CD14-positive monocyte (primary cell): ENCODE results near the gene HMCN1. TPM values are rescaled to one million over a fixed set of nuclear protein-coding genes. Genes with fewer than 3 reads are reported as not detected.
A peak's percentile ranks its signal among the peaks of the same experiment; 100 is the strongest.

Experiments
- DNase-seq, 3 donors: peaks; one replicate each; pipeline ENCODE4 v3.0.0-alpha.2; 2011 to 2022
- H2AFZ ChIP-seq: 2 replicates; pipeline ENCODE4 v1.6.0; 2012; ENCODE audit warnings: mild to moderate bottlenecking, low read depth, low read length, inconsistent platforms; ENCODE audit not compliant: insufficient read depth, poor library complexity, severe bottlenecking
- H3K27ac ChIP-seq, 2 donors: 1 replicate in 1 of 2; 2 replicates in 1 of 2; pipeline ENCODE4 v1.5.1; 2012 to 2013; ENCODE audit warnings: low read length in 2 of 2, control low read depth in 1 of 2, inconsistent platforms in 1 of 2, low read depth in 1 of 2, mild to moderate bottlenecking in 1 of 2
- H3K27me3 ChIP-seq, 2 donors: one replicate each; pipeline versions ENCODE4 v1.6.0 to v1.6.1; 2011 to 2013; ENCODE audit warnings: low read length in 2 of 2; ENCODE audit not compliant: control insufficient read depth in 2 of 2, insufficient read depth in 2 of 2
- H3K36me3 ChIP-seq, 2 donors: replicated peaks in 1 of 2; 1 replicate in 1 of 2; 2 replicates in 1 of 2; pipeline versions ENCODE4 v1.5.1 to v1.6.1; 2012 to 2013; ENCODE audit warnings: low read length in 2 of 2, control low read depth in 1 of 2, inconsistent platforms in 1 of 2, mild to moderate bottlenecking in 1 of 2; ENCODE audit not compliant: insufficient read depth in 2 of 2, control insufficient read depth in 1 of 2
- H3K4me1 ChIP-seq, 2 donors: 1 replicate in 1 of 2; 2 replicates in 1 of 2; pipeline versions ENCODE4 v1.5.1 to v1.6.1; 2012 to 2013; ENCODE audit warnings: low read length in 2 of 2, control low read depth in 1 of 2, inconsistent platforms in 1 of 2, mild to moderate bottlenecking in 1 of 2, moderate library complexity in 1 of 2; ENCODE audit not compliant: insufficient read depth in 2 of 2, control insufficient read depth in 1 of 2
- H3K4me2 ChIP-seq: replicated peaks from 2 replicates; pipeline ENCODE3; 2012; ENCODE audit warnings: low read length, moderate library complexity, mild to moderate bottlenecking; ENCODE audit not compliant: poor library complexity, severe bottlenecking; ENCODE audit errors: extremely low read depth
- H3K4me3 ChIP-seq, 3 experiments: fragments of 200-600 bp in 1 of 3; sonication (generic) in 1 of 3; replicated peaks in 1 of 3; 1 replicate in 2 of 3; 2 replicates in 1 of 3; pipeline ENCODE4 v1.5.1; 2011 to 2013; ENCODE audit warnings: low read length in 3 of 3, mild to moderate bottlenecking in 3 of 3, control low read depth in 2 of 3, low read depth in 2 of 3, inconsistent platforms in 1 of 3, moderate library complexity in 1 of 3
- H3K79me2 ChIP-seq: 2 replicates; pipeline ENCODE4 v1.6.0; 2012; ENCODE audit warnings: mild to moderate bottlenecking, control low read depth, inconsistent platforms, low read length, moderate library complexity; ENCODE audit not compliant: insufficient read depth
- H3K9ac ChIP-seq: 2 replicates; pipeline ENCODE4 v1.6.0; 2017; ENCODE audit warnings: low read length, mild to moderate bottlenecking; ENCODE audit not compliant: insufficient read depth, poor library complexity, severe bottlenecking
- H3K9me3 ChIP-seq, 2 donors: replicated peaks in 1 of 2; 1 replicate in 1 of 2; 2 replicates in 1 of 2; pipeline versions ENCODE4 v1.5.1 to v1.6.1; 2012 to 2013; ENCODE audit warnings: low read length in 2 of 2, control low read depth in 1 of 2; ENCODE audit not compliant: control insufficient read depth in 1 of 2, insufficient read depth in 1 of 2
- H4K20me1 ChIP-seq: 2 replicates; pipeline ENCODE4 v1.6.0; 2012; ENCODE audit warnings: mild to moderate bottlenecking, low read length, control low read depth, moderate library complexity; ENCODE audit not compliant: insufficient read depth
- H3K27ac Mint-ChIP-seq, 7 donors: one replicate each; pipeline ENCODE4 v1.8.0; 2020; ENCODE audit warnings: mild to moderate bottlenecking in 7 of 7, mixed read lengths in 7 of 7, moderate library complexity in 6 of 7, inconsistent platforms in 2 of 7
- H3K27me3 Mint-ChIP-seq, 3 donors: one replicate each; pipeline ENCODE4 v1.8.0; 2021 to 2022; ENCODE audit warnings: low read depth in 3 of 3, mild to moderate bottlenecking in 3 of 3, mixed read lengths in 3 of 3, moderate library complexity in 3 of 3, inconsistent platforms in 1 of 3
- H3K36me3 Mint-ChIP-seq, 2 donors: one replicate each; pipeline ENCODE4 v1.8.0; 2020; ENCODE audit warnings: mixed read lengths in 2 of 2, inconsistent platforms in 1 of 2, mild to moderate bottlenecking in 1 of 2
- H3K4me1 Mint-ChIP-seq: one replicate; pipeline ENCODE4 v1.8.0; 2020; ENCODE audit warnings: mild to moderate bottlenecking, mixed read lengths
- H3K4me3 Mint-ChIP-seq, 2 donors: one replicate each; pipeline ENCODE4 v1.8.0; 2020; ENCODE audit warnings: mild to moderate bottlenecking in 2 of 2, mixed read lengths in 2 of 2, moderate library complexity in 1 of 2
- H3K9me3 Mint-ChIP-seq, 7 donors: one replicate each; pipeline ENCODE4 v1.8.0; 2020 to 2022; ENCODE audit warnings: mixed read lengths in 7 of 7, mild to moderate bottlenecking in 6 of 7, moderate library complexity in 6 of 7, inconsistent platforms in 2 of 7
- WGBS: methylation state at CpG from one replicate; pipeline ENCODE4 v1.1.5; 2013; ENCODE audit warnings: missing lambda C conversion rate; ENCODE audit not compliant: insufficient coverage; 5-methylcytosine and 5-hydroxymethylcytosine counted together
- intact Hi-C, 2 donors: fragments of 100-400 bp; cut with micrococcal nuclease; formaldehyde crosslinking; loops; one replicate each; pipeline versions ENCODE4 v1.15.0 to v1.15.1; 2023
- polyA plus RNA-seq, 3 donors: library from polyadenylated mRNA; depleted of rRNA in 1 of 3; unstranded in 2 of 3; stranded (reverse) in 1 of 3; fragments of 300-500 nt in 2 of 3; fragments of >200 nt in 1 of 3; fragmentation: Illumina TruSeq in 2 of 3; gene quantifications; 1 replicate in 2 of 3; 2 replicates in 1 of 3; pipeline ENCODE4 v1.2.3, GENCODE V29; 2012 to 2021
- TF ChIP-seq, protein P1 (sequence below): fragments of 200-600 bp; IDR thresholded peaks from one replicate; pipeline ENCODE4 v1.8.0; 2022; ENCODE audit warnings: antibody characterized with exemption, mild to moderate bottlenecking

Gene HMCN1
- polyA plus RNA-seq, 3 donors: not detected

DNA sequence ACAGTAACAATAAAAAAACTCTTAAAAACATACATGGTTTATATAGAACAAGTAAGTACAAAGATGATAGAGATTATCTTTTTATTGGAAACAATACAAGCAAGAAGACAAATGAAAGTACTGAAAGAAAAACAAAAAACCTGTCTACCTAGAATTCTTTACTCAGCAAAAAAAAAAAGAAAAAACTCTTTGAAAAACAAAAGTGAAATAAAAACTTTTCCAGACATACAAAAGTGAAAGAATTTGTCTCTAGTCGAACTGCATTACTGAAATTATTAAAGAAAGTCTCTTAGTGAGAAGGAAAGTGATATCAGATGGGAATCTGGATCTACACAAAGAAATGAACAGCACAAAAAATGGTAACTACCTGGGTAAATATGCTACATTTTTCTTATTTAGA is 2.7 kb upstream of the HMCN1 start:
- H3K9ac ChIP-seq: no peak overlapping the region
- intact Hi-C loops: no loop called here
- Mint-ChIP-seq H3K4me3 (no peak overlapping the region), H3K36me3 (no peaks in the 10 kb centered on the region), H3K9me3 (peaks cover 9 to 25% (median 9%) of the 10 kb centered on the region in 7 donors), H3K27ac (no peak overlapping the region), H3K4me1 (peaks cover 20% of the 10 kb centered on the region), H3K27me3 (peaks cover 34 to 48% (median 42%) of the 10 kb centered on the region in 3 donors)
- H3K9me3 ChIP-seq: peaks cover 0 to 11% of the 10 kb centered on the region in 2 donors
- no peaks in the 10 kb centered on the region for H4K20me1 ChIP-seq
- no peaks in the 10 kb centered on the region for H3K79me2 ChIP-seq
- H3K4me3 ChIP-seq: no peak overlapping the region
- H3K36me3 ChIP-seq: no peaks in the 10 kb centered on the region
- TF ChIP-seq, protein P1, sequence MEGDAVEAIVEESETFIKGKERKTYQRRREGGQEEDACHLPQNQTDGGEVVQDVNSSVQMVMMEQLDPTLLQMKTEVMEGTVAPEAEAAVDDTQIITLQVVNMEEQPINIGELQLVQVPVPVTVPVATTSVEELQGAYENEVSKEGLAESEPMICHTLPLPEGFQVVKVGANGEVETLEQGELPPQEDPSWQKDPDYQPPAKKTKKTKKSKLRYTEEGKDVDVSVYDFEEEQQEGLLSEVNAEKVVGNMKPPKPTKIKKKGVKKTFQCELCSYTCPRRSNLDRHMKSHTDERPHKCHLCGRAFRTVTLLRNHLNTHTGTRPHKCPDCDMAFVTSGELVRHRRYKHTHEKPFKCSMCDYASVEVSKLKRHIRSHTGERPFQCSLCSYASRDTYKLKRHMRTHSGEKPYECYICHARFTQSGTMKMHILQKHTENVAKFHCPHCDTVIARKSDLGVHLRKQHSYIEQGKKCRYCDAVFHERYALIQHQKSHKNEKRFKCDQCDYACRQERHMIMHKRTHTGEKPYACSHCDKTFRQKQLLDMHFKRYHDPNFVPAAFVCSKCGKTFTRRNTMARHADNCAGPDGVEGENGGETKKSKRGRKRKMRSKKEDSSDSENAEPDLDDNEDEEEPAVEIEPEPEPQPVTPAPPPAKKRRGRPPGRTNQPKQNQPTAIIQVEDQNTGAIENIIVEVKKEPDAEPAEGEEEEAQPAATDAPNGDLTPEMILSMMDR: no peak
- no CpG with 5 or more reads among the region's 1 CpG for WGBS
- no peak overlapping the region for H2AFZ ChIP-seq
- peaks cover 36 to 40% of the 10 kb centered on the region in 2 donors for H3K27me3 ChIP-seq
- H3K4me1 ChIP-seq: peaks cover 14 to 18% of the 10 kb centered on the region in 2 donors
- no peak overlapping the region for H3K27ac ChIP-seq
- no peak for DNase-seq
- H3K4me2 ChIP-seq: no peak overlapping the region

DNA sequence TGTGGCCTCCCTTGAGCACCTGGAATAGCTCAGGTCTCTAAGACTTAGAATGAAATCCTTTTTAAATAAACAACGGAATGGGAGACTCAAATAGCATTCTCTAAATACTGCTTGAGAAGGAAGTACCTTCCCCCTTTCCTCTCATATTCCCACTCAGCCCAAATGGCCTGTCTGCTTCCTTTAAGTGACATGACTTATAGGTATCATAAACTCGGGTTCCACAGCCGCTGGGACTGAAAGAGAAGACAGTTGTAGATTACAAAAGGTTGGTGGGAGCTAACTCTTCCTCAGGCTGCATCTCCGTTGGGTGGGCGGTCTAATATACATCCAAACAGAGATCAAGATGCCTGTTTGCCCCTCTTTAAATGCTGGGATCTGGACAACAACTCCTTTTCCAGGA is 1.2 kb upstream of the HMCN1 start:
- TF ChIP-seq, protein P1: no peak
- DNase-seq: no peak
- H2AFZ ChIP-seq: no peak overlapping the region
- no peak overlapping the region for H3K9ac ChIP-seq
- H3K27me3 ChIP-seq: peaks cover 40 to 46% of the 10 kb centered on the region in 2 donors
- no CpG with 5 or more reads among the region's 5 CpGs for WGBS
- no peak overlapping the region for H3K27ac Mint-ChIP-seq
- H3K36me3 Mint-ChIP-seq: no peaks in the 10 kb centered on the region
- H3K36me3 ChIP-seq: no peaks in the 10 kb centered on the region
- H3K4me1 Mint-ChIP-seq: peaks cover 20% of the 10 kb centered on the region
- no peaks in the 10 kb centered on the region for H4K20me1 ChIP-seq
- H3K4me3 ChIP-seq: no peak overlapping the region
- intact Hi-C loops: no loop called here
- peaks cover 38 to 52% (median 45%) of the 10 kb centered on the region in 3 donors for H3K27me3 Mint-ChIP-seq
- peaks cover 9 to 25% (median 9%) of the 10 kb centered on the region in 7 donors for H3K9me3 Mint-ChIP-seq
- peaks cover 0 to 11% of the 10 kb centered on the region in 2 donors for H3K9me3 ChIP-seq
- no peak overlapping the region for H3K4me2 ChIP-seq
- no peak overlapping the region for H3K27ac ChIP-seq
- peak overlapping the region in 1 of 2 donors; percentile 92 for H3K4me3 Mint-ChIP-seq
- peaks cover 14 to 18% of the 10 kb centered on the region in 2 donors for H3K4me1 ChIP-seq
- H3K79me2 ChIP-seq: no peaks in the 10 kb centered on the region
